Activated naive CD4-positive, alpha-beta T cell treated with anti-CD3 and anti-CD28 coated beads, Interleukin-2, amount 50 U/mL, for 16 hours (primary cell): Measurements from ENCODE around the gene EPS8L2.
A peak's percentile ranks its signal among the peaks of the same experiment; 100 is the strongest.

ENCODE experiments used
- DNase-seq: peaks from one replicate; pipeline ENCODE4 v3.0.0-alpha.2; 2020

The EPS8L2 gene

GRCh38 chr11:690738-691633 is 15.0 kb upstream of the EPS8L2 start:
- DNase-seq: no peak

DNA sequence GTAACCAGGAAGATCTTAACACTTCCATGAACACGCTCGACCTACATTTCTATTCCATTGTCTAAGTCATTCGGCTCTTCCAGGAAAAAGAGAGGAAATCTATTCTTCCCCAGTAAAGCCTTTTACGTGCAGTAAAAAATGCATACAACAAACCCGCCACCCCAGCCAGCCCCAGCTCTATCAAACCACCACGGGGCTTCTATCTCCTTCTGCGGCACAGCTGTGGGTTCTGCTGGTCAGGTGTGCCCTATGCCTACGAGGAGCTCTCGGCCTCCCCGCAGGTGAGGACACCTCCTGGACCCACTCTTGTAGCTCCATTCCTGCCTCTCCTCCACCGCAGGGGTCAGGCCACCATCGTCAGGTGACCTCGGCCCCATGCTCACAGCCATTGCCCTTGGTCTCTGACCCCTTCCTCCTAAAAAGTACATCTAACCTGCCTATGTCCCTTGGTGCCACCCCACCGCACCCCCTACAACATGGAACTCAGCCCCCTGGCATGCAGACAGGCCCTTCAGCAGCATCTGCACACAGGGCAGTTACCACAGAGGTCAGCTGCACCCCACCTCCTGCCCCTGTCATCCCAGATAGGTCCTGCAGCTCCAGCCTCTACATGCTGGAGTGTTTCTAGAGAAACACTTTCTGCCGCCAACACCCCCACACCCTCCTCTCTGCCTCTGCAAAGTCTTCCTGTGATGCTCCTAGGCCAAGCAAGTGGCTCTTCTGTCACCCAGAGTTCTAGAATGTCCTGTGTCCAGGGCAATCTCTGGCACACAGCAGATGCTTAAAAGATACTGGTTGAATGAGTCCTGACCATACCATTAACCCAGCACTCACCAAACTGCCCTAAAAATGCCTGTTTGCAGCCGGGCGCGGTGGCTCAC is 14.1 kb upstream of the EPS8L2 start:
- no peak for DNase-seq

- no peak for DNase-seq
These were observed 13.1 kb upstream of the EPS8L2 start for GRCh38 chr11:692824-693414.

DNA sequence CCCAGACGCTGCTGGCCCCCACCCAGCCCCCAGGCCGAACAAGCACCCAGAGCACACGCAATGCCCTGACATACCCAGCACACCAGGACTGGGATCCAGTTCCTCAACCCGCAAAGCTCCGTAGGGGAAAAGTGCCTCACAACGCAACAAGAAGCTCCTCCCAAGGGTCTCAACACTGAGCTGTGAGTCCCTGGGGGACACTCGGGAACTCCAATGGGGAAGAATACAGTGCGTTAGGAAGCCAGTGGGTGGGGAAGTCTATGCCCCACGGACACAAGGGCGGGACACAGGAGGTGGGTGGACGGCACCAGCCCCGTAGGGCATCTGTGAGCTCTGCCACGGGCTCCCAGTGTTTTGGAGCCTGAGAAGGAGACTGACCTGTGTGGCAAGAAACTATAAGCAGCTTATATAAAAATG is 12.6 kb upstream of the EPS8L2 start:
- DNase-seq: no peak

DNA sequence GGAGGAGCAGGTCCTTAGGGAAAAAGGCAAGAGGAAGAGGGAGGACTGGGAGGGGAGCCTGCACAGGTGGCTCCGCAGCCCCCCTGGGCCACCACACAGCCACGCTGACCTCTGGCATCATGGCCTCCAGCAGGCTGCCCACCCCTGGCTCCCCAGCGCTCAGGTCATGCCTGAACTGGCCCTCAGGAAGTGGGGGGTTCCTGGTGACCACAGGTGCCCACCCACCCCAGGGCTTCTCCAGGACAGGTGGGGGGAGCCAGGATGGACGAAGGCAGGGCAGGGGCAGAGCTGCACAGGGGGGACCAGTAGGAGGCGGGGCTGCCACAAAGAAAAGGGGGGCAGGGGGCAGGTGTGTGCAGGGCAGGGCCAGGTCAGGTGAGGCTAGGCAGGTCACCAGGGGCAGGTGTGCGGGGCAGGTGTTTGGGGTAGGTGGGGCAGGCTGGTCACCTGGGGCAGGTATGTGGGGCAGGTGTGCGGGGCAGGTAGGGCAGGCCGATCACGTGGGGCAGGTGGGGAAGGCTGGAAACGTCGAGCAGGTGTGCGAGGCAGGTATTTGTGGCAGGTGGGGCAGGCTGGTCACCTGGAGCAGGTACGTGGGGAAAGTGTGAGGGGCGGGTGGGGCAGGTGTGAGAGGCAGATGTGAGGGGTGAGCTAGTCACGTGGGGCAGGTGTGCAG is 12.0 kb upstream of the EPS8L2 start:
- DNase-seq: no peak

GRCh38 chr11:694563-695287 is 11.3 kb upstream of the EPS8L2 start, which contains the start of gene DEAF1:
Gene DEAF1, minus strand, starts transcription at chr11:695222. Its CDS starts 175 bp downstream, at chr11:695047.
- peak; percentile 99 for DNase-seq

GRCh38 chr11:695288-695537 is 10.8 kb upstream of the EPS8L2 start:
- DNase-seq: no peak

GRCh38 chr11:695538-696248 is 10.3 kb upstream of the EPS8L2 start, which contains the start of gene TMEM80:
Gene TMEM80, plus strand, starts transcription at chr11:695816. Its CDS starts 12 bp downstream, at chr11:695828.
- DNase-seq: peak; percentile 98

- no peak for DNase-seq
These were observed 9.0 kb upstream of the EPS8L2 start for GRCh38 chr11:696955-697491.

DNA sequence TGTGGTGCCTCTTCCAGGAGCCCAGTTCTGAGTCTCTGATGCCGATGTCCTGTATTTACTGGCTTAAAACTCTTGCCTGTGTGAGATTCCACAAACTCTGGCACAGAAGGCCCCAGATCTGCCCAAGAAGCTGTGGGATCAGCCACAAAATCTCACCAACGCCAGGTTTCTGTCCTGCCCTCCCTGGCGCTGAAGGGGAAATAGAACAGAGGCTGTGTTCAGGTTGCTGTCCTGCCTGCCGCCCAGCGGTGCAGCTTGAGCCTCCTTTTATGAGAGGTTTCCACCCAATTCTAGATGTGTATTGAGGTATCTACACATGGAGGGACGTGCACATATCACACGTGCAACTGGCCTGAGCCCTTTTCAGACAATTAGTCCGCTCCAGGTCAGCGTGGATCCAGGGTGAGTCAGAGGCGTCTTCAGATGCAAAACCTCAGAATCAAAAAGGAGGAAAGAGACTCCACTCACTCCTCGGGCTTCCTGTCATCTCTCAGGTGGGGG is 8.2 kb upstream of the EPS8L2 start:
- no peak for DNase-seq

DNA sequence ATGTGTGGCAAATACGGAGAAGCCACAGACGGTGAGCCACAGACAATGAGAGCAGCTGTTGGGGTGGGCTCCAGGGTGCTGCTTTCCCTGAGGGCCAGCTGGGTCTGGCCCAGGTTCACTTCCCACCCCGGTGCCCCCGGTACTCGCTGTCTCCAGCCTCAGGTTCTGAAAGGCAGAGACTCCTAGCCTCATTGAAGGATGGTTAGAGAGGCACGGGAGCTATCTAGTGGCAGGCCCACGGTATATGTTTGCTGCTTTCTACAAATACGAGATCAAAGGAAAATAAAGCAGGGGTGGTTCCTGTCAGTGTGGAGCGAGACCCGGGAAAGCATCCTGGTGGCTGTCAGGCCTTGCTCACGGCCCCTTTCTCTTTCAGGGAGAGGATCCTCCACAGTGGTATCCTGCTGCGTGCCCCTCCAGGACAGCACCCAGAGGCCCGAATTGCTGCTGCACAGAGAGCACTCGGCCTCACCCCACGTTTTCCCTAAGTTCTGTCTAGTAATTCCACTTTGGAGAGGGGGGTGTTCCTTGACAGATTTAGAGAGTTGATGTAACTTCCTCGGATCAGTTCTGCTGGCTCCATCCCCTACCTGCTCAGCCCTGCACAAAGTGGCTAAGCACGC is 7.4 kb upstream of the EPS8L2 start:
- DNase-seq: no peak

DNA sequence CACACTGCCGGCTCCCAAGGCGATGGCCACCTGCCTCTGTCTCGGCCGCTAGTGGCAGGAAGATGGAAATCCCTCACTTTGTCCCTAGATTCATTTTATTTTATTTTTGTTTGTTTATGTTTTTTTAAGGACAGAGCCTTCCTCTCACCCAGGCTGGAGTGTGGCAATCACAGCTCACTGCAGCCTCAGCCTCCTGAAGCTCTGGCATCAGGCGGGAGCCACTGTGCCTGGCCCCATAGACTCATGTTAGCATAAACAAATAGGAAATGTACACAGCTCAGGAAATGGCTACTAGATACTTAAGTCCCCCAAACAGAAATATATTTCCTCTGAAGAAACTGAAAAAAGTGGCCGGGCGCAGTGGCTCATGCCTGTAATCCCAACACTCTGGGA is 6.9 kb upstream of the EPS8L2 start:
- DNase-seq: no peak

DNA sequence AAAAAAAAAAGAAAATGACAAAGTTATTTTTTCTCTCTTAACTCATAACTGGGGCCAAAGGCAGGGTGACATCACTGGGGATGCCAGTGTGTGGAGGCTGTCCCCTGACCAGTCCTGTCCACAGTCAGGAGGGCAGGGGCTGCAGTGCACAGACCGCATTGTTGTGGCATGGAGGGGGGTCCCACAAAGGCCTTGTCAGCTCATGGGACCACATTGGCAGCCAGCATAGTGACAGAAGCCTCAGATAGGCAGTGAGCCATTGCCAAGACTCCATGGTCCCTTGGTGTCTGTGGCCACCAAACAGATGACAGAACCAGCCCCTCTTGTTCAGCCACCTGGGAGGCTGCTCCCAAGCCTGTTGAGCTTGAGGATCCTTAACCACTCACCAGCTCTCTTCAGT is 6.3 kb upstream of the EPS8L2 start:
- no peak for DNase-seq

DNA sequence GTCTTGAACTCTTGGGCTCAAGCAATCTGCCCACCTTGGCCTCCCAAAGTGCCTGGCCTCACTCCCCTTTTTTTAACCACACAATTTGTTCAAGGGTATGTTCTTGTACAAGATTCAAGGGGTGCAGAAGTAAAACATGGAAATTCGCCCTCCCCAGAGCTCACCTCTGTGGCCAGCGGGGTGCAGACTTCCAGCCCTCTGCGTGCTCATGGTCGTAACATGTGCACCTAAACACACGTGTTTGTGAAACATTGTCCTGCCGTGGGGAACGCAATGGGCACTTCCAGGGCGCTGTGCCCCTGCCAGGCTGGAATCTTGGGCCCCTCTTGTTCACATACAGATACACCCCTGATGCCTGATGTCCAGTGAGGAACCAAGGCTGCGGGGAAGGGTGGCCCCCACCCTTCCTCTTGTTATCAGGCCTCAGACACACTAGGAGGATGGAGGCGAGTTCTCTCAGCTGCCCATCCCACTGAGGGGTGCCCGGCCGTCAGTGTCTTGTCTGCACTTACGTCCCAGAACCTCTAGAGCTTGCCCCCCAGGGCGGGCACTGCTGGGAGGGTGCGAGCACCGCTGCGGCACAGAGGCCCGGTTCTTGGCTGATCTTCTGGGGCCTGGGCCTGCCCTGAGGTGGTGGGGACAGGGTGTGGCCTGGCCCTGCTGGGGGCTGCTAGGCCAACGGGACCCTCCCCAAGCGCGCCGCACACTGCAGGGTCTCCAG is 4.1 kb upstream of the EPS8L2 start:
- no peak for DNase-seq

DNA sequence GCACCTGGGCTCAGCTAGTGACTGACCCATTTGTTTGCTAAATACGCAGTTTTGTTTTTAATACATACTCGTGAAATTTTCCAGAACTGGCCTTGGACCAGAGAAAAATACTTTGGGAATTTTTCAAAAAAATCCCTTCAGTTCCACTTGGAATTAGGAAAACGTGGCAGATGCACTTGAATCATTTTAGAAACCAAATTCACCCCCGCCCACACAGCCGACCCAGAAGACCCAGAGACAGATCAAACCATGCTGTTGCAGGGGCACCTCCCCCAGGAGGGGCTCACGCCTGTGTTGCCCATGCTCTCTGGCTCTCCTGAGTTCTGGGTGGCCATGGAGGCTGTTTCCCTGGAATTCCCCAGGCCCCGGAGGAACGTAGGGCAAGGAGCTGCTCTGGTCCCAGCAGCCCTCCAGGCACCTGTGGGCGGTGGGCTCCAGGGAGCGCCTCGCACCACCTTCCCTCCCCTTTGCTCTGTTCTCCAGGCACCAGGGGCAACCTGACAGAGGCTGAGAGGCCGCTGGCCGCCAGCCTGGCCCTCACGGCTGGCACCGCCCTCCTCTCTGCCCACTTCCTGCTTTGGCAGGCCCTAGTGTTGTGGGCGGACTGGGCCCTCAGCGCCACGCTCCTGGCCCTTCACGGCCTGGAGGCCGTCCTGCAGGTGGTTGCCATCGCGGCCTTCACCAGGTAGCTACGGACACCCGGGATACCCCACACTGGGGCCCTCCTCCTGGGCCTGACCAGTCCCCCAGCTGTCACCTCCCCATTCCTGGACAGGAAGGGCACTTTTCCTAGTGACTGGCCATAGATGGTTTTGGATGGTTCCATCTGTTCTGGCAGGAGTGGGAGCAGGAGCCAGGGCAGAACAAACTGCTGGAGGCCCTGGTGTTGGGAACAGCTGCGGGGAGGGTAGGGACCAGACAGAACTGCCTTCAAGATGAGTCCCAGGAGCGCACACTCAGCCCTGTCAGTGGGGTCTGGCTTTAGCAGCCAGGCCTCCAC is 3.3 kb upstream of the EPS8L2 start:
- DNase-seq: no peak

DNA sequence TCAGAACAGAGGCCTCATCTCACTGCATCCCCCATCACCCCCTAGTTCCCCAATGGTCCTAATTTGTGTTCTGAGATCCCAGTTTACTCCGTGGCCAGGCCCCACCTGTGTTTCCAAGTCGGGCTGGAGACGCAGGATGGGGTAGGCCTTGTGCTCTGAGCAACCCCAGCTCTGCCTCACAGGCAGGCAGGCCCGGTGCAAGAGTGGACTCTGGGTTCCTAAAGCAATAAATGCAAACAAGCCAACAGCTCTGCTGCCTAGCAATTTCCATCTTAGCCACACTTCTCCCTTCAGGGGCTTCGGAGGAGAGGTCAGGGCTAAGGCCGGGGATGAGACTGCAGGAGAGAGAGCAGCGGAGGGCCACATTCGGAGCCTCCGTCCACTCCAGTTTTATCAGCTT is 2.5 kb upstream of the EPS8L2 start:
- DNase-seq: no peak

DNA sequence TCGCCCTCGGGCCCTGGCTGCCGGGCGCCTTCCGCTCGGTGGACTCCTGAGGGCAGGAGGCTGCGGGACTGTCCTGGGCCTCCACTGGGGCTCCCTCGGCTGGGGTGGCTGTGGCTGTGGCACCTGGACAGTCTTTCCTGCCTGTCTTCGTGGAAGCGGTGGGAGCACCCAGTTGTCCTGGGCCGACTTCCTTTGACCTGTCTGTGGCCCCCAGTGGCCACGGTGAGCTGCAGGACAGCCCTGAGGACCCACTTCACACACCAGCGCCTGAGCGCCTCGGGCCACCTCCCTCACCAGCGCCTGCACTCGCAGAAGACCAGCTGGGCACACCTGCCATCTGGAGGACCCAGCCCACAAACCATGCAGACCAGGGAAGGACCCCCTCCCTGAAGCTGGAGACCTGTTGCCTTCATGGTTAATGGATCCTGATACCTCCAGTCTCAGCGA is 1.8 kb upstream of the EPS8L2 start:
- DNase-seq: no peak
